DOHH2 (cell line): ENCODE data around the gene SEMA3A.
"Not testable (repeated sequence)": the region's sequence is repeated elsewhere in the genome, so short reads cannot be mapped to it uniquely, and the experiment has no call there.

Experiments
- H3F3A ChIP-seq: fragments of 200-600 bp; sonication (generic), shearing (Covaris generic); 2 replicates; pipeline ENCODE4 v1.6.0; 2016; ENCODE audit warnings: antibody characterized with exemption, mild to moderate bottlenecking; ENCODE audit not compliant: control insufficient read depth, insufficient read depth
- H3K27ac ChIP-seq: fragments of 200-600 bp; sonication (generic); 2 replicates; pipeline ENCODE4 v1.5.1; 2014; ENCODE audit warnings: low read depth, mild to moderate bottlenecking, low read length, moderate library complexity
- H3K27me3 ChIP-seq: fragments of 200-600 bp; sonication (generic); 2 replicates; pipeline ENCODE4 v1.6.1; 2014; ENCODE audit warnings: mild to moderate bottlenecking, low read length, mixed read lengths; ENCODE audit not compliant: control insufficient read depth
- H3K36me3 ChIP-seq: fragments of 200-600 bp; sonication (generic); 2 replicates; pipeline ENCODE4 v1.6.1; 2014; ENCODE audit warnings: mild to moderate bottlenecking, low read length, moderate library complexity, mixed read lengths; ENCODE audit not compliant: control insufficient read depth
- H3K4me1 ChIP-seq: fragments of 200-600 bp; sonication (generic); 2 replicates; pipeline ENCODE4 v1.6.1; 2014; ENCODE audit warnings: mild to moderate bottlenecking, low read length, mixed read lengths; ENCODE audit not compliant: control insufficient read depth
- H3K4me2 ChIP-seq: fragments of 200-600 bp; sonication (generic); 2 replicates; pipeline ENCODE4 v1.6.0; 2014; ENCODE audit warnings: mild to moderate bottlenecking, low read length, moderate library complexity
- H3K4me3 ChIP-seq: fragments of 200-600 bp; sonication (generic); 2 replicates; pipeline ENCODE4 v1.5.1; 2014; ENCODE audit warnings: mild to moderate bottlenecking, low read length, mixed read lengths
- H3K79me2 ChIP-seq: fragments of 200-600 bp; sonication (generic); 2 replicates; pipeline ENCODE4 v1.6.1; 2014; ENCODE audit warnings: mild to moderate bottlenecking, low read length, mixed read lengths; ENCODE audit not compliant: control insufficient read depth
- H3K9me2 ChIP-seq: fragments of 200-600 bp; sonication (generic); replicated peaks from 2 replicates; pipeline ENCODE4 v1.6.1; 2014; ENCODE audit warnings: mild to moderate bottlenecking, low read length, mixed read lengths; ENCODE audit not compliant: control insufficient read depth
- H3K9me3 ChIP-seq: fragments of 200-600 bp; sonication (generic); 2 replicates; pipeline ENCODE4 v1.6.1; 2014; ENCODE audit warnings: antibody characterized with exemption, low read length, mixed read lengths; ENCODE audit not compliant: control insufficient read depth, insufficient read depth
- H4K20me1 ChIP-seq: fragments of 200-600 bp; sonication (generic); 2 replicates; pipeline ENCODE4 v1.6.0; 2014; ENCODE audit warnings: low read depth, mild to moderate bottlenecking, antibody characterized with exemption, low read length, moderate library complexity; ENCODE audit not compliant: control insufficient read depth, insufficient read depth
- CTCF ChIP-seq: fragments of 200-600 bp; sonication (generic); IDR thresholded peaks from one replicate; pipeline ENCODE4 v1.5.1; 2014; ENCODE audit warnings: antibody characterized with exemption, mild to moderate bottlenecking, low read depth, low read length; ENCODE audit not compliant: poor library complexity, severe bottlenecking
- EZH2phosphoT487 ChIP-seq: fragments of 200-600 bp; sonication (generic); IDR thresholded peaks from 2 replicates; pipeline ENCODE4 v1.6.1; 2017; ENCODE audit warnings: borderline replicate concordance, mild to moderate bottlenecking, antibody characterized with exemption, low read length, moderate library complexity, mixed read lengths

The SEMA3A gene

GRCh38 chr7:84069033-84069432, 125.6 kb downstream of the SEMA3A start:
- Histone ChIP-seq H3K79me2 (no peaks in the 10 kb centered on the region), H4K20me1 (no peaks in the 10 kb centered on the region), H3K9me3 (no peaks in the 10 kb centered on the region), H3F3A (no peaks in the 10 kb centered on the region), H3K4me3 (no peak overlapping the region), H3K4me1 (no peaks in the 10 kb centered on the region), H3K27me3 (no peaks in the 10 kb centered on the region), H3K36me3 (no peaks in the 10 kb centered on the region), H3K9me2 (no peaks in the 10 kb centered on the region), H3K27ac (no peak overlapping the region), H3K4me2 (no peak overlapping the region)
- TF ChIP-seq CTCF (no peak), EZH2phosphoT487 (no peak)

DNA sequence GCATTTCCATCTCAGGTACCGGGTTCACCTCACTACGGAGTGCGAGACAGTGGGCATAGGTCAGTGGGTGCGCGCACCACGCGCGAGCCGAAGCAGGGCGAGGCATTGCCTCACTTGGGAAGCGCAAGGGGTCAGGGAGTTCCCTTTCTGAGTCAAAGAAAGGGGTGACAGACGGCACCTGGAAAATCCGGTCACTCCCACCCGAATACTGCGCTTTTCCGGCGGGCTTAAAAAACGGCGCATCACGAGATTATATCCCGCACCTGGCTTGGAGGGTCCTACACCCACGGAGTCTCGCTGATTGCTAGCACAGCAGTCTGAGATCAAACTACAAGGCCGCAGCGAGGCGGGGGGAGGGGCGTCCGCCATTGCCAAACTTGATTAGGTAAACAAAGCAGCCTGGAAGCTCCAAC, 132.1 kb downstream of the SEMA3A start:
- not testable (repeated sequence) for H3K9me3 ChIP-seq, H3K4me3 ChIP-seq, H3K27me3 ChIP-seq, H3K4me2 ChIP-seq, H3K36me3 ChIP-seq, H4K20me1 ChIP-seq, H3F3A ChIP-seq, H3K79me2 ChIP-seq, H3K27ac ChIP-seq, H3K9me2 ChIP-seq, H3K4me1 ChIP-seq

GRCh38 chr7:84060760-84061261, 133.8 kb downstream of the SEMA3A start:
- TF ChIP-seq CTCF = no peak
- TF ChIP-seq EZH2phosphoT487 = no peak
- Histone ChIP-seq H3K4me1 (no peaks in the 10 kb centered on the region), H3K4me2 (no peak overlapping the region)

DNA sequence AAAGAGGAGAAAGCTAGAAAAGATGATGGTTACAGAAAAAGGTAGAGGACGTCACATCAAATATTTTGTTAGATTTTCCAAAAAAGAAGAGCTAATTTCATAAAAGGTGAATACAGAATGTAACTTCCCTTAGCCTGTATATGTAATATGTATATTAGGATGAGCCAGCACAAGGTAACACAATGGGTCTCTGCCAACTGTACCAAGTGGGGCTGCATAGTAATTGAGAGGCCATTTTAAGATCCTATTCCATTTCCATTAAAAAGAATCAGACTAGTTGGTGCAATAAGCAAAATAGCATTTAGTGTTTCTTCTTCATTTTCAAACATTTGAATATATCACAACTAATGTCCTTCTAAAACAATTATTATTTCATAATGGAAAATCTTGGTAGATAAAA, 134.6 kb downstream of the SEMA3A start:
- no peak overlapping the region for H3K4me3 ChIP-seq
- H4K20me1 ChIP-seq = no peaks in the 10 kb centered on the region
- no peaks in the 10 kb centered on the region for H3K79me2 ChIP-seq
- H3K36me3 ChIP-seq = no peaks in the 10 kb centered on the region
- H3K9me2 ChIP-seq = no peaks in the 10 kb centered on the region
- no peaks in the 10 kb centered on the region for H3K4me1 ChIP-seq
- H3F3A ChIP-seq = no peaks in the 10 kb centered on the region
- H3K4me2 ChIP-seq = no peak overlapping the region
- H3K9me3 ChIP-seq = peaks cover 5% of the 10 kb centered on the region; the same call in 1 of the 2 replicates
- H3K27me3 ChIP-seq = no peaks in the 10 kb centered on the region
- H3K27ac ChIP-seq = no peak overlapping the region
- TF ChIP-seq EZH2phosphoT487 (no peak), CTCF (no peak)

More at GRCh38 chr7:84060760-84061261, 133.8 kb downstream of the SEMA3A start:
- H3K9me2 ChIP-seq = no peaks in the 10 kb centered on the region
- H3K9me3 ChIP-seq = peaks cover 5% of the 10 kb centered on the region; the same call in 1 of the 2 replicates
- H3K79me2 ChIP-seq = no peaks in the 10 kb centered on the region
- no peaks in the 10 kb centered on the region for H3K36me3 ChIP-seq
- no peaks in the 10 kb centered on the region for H4K20me1 ChIP-seq
- H3K4me3 ChIP-seq = no peak overlapping the region
- no peaks in the 10 kb centered on the region for H3K27me3 ChIP-seq
- H3K27ac ChIP-seq = no peak overlapping the region
- no peaks in the 10 kb centered on the region for H3F3A ChIP-seq
